GM19397 (cell line): ENCODE data around the gene BMPR1B.
"Not testable (repeated sequence)": the region's sequence is repeated elsewhere in the genome, so short reads cannot be mapped to it uniquely, and the experiment has no call there.

ENCODE experiments used
- ATAC-seq: cut with Tn5 transposase; IDR thresholded peaks from one replicate; pipeline ENCODE4 v1.9.1; 2021; ENCODE audit warnings: mild to moderate bottlenecking, moderate library complexity; ENCODE audit not compliant: unreplicated experiment

The BMPR1B gene

GRCh38 chr4:94831607-94832006 is 73.9 kb downstream of the BMPR1B start:
- ATAC-seq, result no peak

- not testable (repeated sequence) for ATAC-seq
Measured at GRCh38 chr4:94832329-94832728, 74.6 kb downstream of the BMPR1B start.

- ATAC-seq, result no peak
Measured at GRCh38 chr4:94833394-94833793, 75.6 kb downstream of the BMPR1B start.

GRCh38 chr4:94834501-94834900 is 76.7 kb downstream of the BMPR1B start:
- ATAC-seq, result no peak

GRCh38 chr4:94841166-94841863 is 83.6 kb downstream of the BMPR1B start:
- ATAC-seq, result not testable (repeated sequence)

- no peak for ATAC-seq
Measured at GRCh38 chr4:94841864-94842221, 84.1 kb downstream of the BMPR1B start.

- ATAC-seq, result no peak
Measured at GRCh38 chr4:94843216-94843615, 85.5 kb downstream of the BMPR1B start.

GRCh38 chr4:94848326-94848725 is 90.6 kb downstream of the BMPR1B start:
- no peak for ATAC-seq

- ATAC-seq, result no peak
Measured at GRCh38 chr4:94849901-94850300, 92.1 kb downstream of the BMPR1B start.

- ATAC-seq, result no peak
Measured at GRCh38 chr4:94852616-94853015, 94.9 kb downstream of the BMPR1B start.

GRCh38 chr4:94856030-94856429 is 98.3 kb downstream of the BMPR1B start:
- no peak for ATAC-seq

GRCh38 chr4:94870146-94870545 is 112.4 kb downstream of the BMPR1B start:
- no peak for ATAC-seq

- no peak for ATAC-seq
Measured at GRCh38 chr4:94871644-94872305, 114.0 kb downstream of the BMPR1B start.

GRCh38 chr4:94877973-94878372 is 120.2 kb downstream of the BMPR1B start:
- no peak for ATAC-seq

- ATAC-seq, result no peak
Measured at GRCh38 chr4:94880956-94881355, 123.2 kb downstream of the BMPR1B start.

GRCh38 chr4:94882756-94883155 is 125.0 kb downstream of the BMPR1B start:
- ATAC-seq, result no peak

GRCh38 chr4:94887027-94887426 is 129.3 kb downstream of the BMPR1B start:
- ATAC-seq, result no peak

GRCh38 chr4:94889523-94889922 is 131.8 kb downstream of the BMPR1B start:
- ATAC-seq, result no peak

GRCh38 chr4:94889946-94890345 is 132.2 kb downstream of the BMPR1B start:
- ATAC-seq, result no peak

- no peak for ATAC-seq
Measured at GRCh38 chr4:94890579-94890978, 132.8 kb downstream of the BMPR1B start.

GRCh38 chr4:94892051-94892450 is 134.3 kb downstream of the BMPR1B start:
- no peak for ATAC-seq

GRCh38 chr4:94895081-94895480 is 137.3 kb downstream of the BMPR1B start:
- ATAC-seq, result no peak

- ATAC-seq, result no peak
Measured at GRCh38 chr4:94897023-94897422, 139.3 kb downstream of the BMPR1B start.
